Endothelial cell of umbilical vein (primary cell): Measurements from ENCODE around the gene B3GALNT1. TPM values are rescaled to one million over a fixed set of nuclear protein-coding genes. Genes with fewer than 3 reads are reported as not detected.
A peak's percentile ranks its signal among the peaks of the same experiment; 100 is the strongest.

Source experiments
- BruUV-seq: library from RNA; stranded (reverse); fragments of 400-500 nt; replicated peaks from 2 replicates; lab custom pipeline; 2021; lab: Mats Ljungman, UMichigan
- CTCF ChIA-PET: fragments of 300-600, 350-600 bp; sonication (Branson Sonifier 250); formaldehyde crosslinking; loops from one replicate; lab custom pipeline; 2021; ENCODE audit warnings: antibody characterized with exemption, inconsistent platforms; lab: Charles Lee
- POLR2A ChIA-PET: fragments of 300-600, 350-600 bp; sonication (Branson Sonifier 250); formaldehyde crosslinking; loops from one replicate; lab custom pipeline; 2021; ENCODE audit warnings: antibody characterized with exemption, inconsistent platforms; lab: Charles Lee
- DNase-seq: peaks from one replicate; pipeline ENCODE4 v3.0.0-alpha.2; 2011; ENCODE audit warnings: low read depth, low spot score
- FAIRE-seq: peaks from 2 replicates; lab custom pipeline; 2011; peaks lifted over from hg19 to GRCh38; lab: Jason Lieb, UNC
- H2AFZ ChIP-seq: 2 replicates; pipeline ENCODE4 v1.6.0; 2012; ENCODE audit warnings: low read depth, low read length, control low read depth, inconsistent platforms
- H3K27ac ChIP-seq: 2 replicates; pipeline ENCODE4 v1.5.1; 2011; ENCODE audit warnings: low read depth, mild to moderate bottlenecking, control low read depth, low read length, moderate library complexity; ENCODE audit not compliant: insufficient read depth
- H3K27me3 ChIP-seq, 2 experiments: 2 replicates each; pipeline versions ENCODE4 v1.6.0 to v1.6.1; 2011; ENCODE audit warnings: low read length in 2 of 2, mixed read lengths in 1 of 2; ENCODE audit not compliant: control insufficient read depth in 2 of 2, insufficient read depth in 2 of 2
- H3K36me3 ChIP-seq, 2 experiments: 2 replicates in 1 of 2; 3 replicates in 1 of 2; pipeline ENCODE4 v1.5.1; 2011; ENCODE audit warnings: low read length in 2 of 2, mild to moderate bottlenecking in 1 of 2, moderate library complexity in 1 of 2; ENCODE audit not compliant: control insufficient read depth in 2 of 2, insufficient read depth in 2 of 2; ENCODE audit errors: extremely low read depth in 1 of 2
- H3K4me1 ChIP-seq: 3 replicates; pipeline ENCODE4 v1.5.1; 2011; ENCODE audit warnings: mild to moderate bottlenecking, low read length; ENCODE audit not compliant: control insufficient read depth, insufficient read depth; ENCODE audit errors: extremely low read depth
- H3K4me2 ChIP-seq: 2 replicates; pipeline ENCODE4 v1.6.1; 2011; ENCODE audit warnings: low read length, control low read depth, mixed read lengths; ENCODE audit not compliant: insufficient read depth
- H3K4me3 ChIP-seq, 3 experiments: fragments of 200-600 bp in 1 of 3; sonication (generic), shearing (Covaris generic) in 1 of 3; replicated peaks in 1 of 3; 2 replicates each; pipeline ENCODE4 v1.5.1; 2011 to 2016; ENCODE audit warnings: control low read depth in 3 of 3, low read length in 3 of 3, mild to moderate bottlenecking in 2 of 3, inconsistent platforms in 1 of 3, low read depth in 1 of 3, moderate library complexity in 1 of 3; ENCODE audit not compliant: insufficient read depth in 1 of 3
- H3K79me2 ChIP-seq: 2 replicates; pipeline ENCODE4 v1.6.0; 2012; ENCODE audit warnings: low read length, inconsistent platforms; ENCODE audit not compliant: control insufficient read depth, insufficient read depth
- H3K9ac ChIP-seq: replicated peaks from 2 replicates; pipeline ENCODE3; 2011; ENCODE audit warnings: low read length, control low read depth; ENCODE audit not compliant: insufficient read depth; ENCODE audit errors: extremely low read depth
- H3K9me1 ChIP-seq: replicated peaks from 3 replicates; pipeline ENCODE4 v1.6.0; 2011; ENCODE audit warnings: mild to moderate bottlenecking, low read length; ENCODE audit not compliant: control insufficient read depth, insufficient read depth; ENCODE audit errors: extremely low read depth
- H3K9me3 ChIP-seq: replicated peaks from 2 replicates; pipeline ENCODE4 v1.5.1; 2012; ENCODE audit warnings: low read length, inconsistent platforms; ENCODE audit not compliant: control insufficient read depth, insufficient read depth
- H4K20me1 ChIP-seq: replicated peaks from 2 replicates; pipeline ENCODE3; 2011; ENCODE audit warnings: mild to moderate bottlenecking, low read length; ENCODE audit not compliant: control insufficient read depth, insufficient read depth; ENCODE audit errors: extremely low read depth
- EZH2 ChIP-seq: IDR thresholded peaks from 2 replicates; pipeline ENCODE4 v1.6.1; 2012; ENCODE audit warnings: borderline replicate concordance, low read depth, mild to moderate bottlenecking, moderate library complexity, low read length, inconsistent platforms; ENCODE audit not compliant: severe bottlenecking
- FOS ChIP-seq: IDR thresholded peaks from 2 replicates; pipeline ENCODE4 v1.6.1; 2011; ENCODE audit warnings: mild to moderate bottlenecking, low read length, moderate library complexity, borderline replicate concordance; ENCODE audit not compliant: insufficient read depth
- GATA2 ChIP-seq: IDR thresholded peaks from 2 replicates; pipeline ENCODE4 v1.7.0; 2011; ENCODE audit warnings: low read depth, mild to moderate bottlenecking, moderate library complexity, mixed read lengths, low read length; ENCODE audit not compliant: insufficient read length, insufficient read depth
- JUN ChIP-seq: IDR thresholded peaks from 2 replicates; pipeline ENCODE4 v1.6.1; 2011; ENCODE audit warnings: borderline replicate concordance, low read depth; ENCODE audit not compliant: insufficient read length, insufficient read depth
- MYC ChIP-seq: IDR thresholded peaks from one replicate; pipeline ENCODE4 v1.6.1; 2011; ENCODE audit warnings: mild to moderate bottlenecking, low read depth, low read length
- POLR2A ChIP-seq: IDR thresholded peaks from 2 replicates; pipeline ENCODE4 v1.6.1; 2012; ENCODE audit warnings: low read depth, mild to moderate bottlenecking, control low read depth, low read length
- POLR2AphosphoS5 ChIP-seq: IDR thresholded peaks from 2 replicates; pipeline ENCODE4 v1.6.1; 2012; ENCODE audit warnings: low read depth, mild to moderate bottlenecking, control low read depth, low read length, moderate library complexity; ENCODE audit not compliant: insufficient read depth
- dilution Hi-C: fragments of 300-500 bp; cut with MboI; formaldehyde crosslinking; loops from one replicate; pipeline ENCODE4 v1.15.0; 2019; ENCODE audit warnings: low sequenced_read_pairs; ENCODE audit not compliant: extremely low pct_ligation_motif_present
- intact Hi-C: fragments of 100-400 bp; cut with micrococcal nuclease; formaldehyde crosslinking; loops from one replicate; pipeline ENCODE4 v1.10.0; 2022
- polyA plus RNA-seq, 4 experiments: library from polyadenylated mRNA; depleted of rRNA in 3 of 4; stranded (reverse) in 3 of 4; unstranded in 1 of 4; fragments of >200 nt; gene quantifications; 2 replicates each; pipeline versions ENCODE4 v1.2.1 to v1.2.3, GENCODE V29; 2011 to 2012; ENCODE audit warnings: missing spikeins in 1 of 4
- total RNA-seq: library from RNA; stranded (reverse); gene quantifications from 2 replicates; pipeline ENCODE4 v1.2.3, GENCODE V29; 2021
- TF ChIP-seq, protein P1 (sequence below): IDR thresholded peaks from 2 replicates; pipeline ENCODE4 v1.6.1; 2011; ENCODE audit not compliant: insufficient read depth, insufficient read length
- TF ChIP-seq, protein P2 (sequence below), 2 donors: IDR thresholded peaks; 1 replicate in 1 of 2; 2 replicates in 1 of 2; pipeline ENCODE4 v1.5.1; 2011; ENCODE audit warnings: low read length in 2 of 2, mild to moderate bottlenecking in 2 of 2, moderate library complexity in 2 of 2, control low read depth in 1 of 2, inconsistent platforms in 1 of 2, low read depth in 1 of 2; ENCODE audit not compliant: insufficient read depth in 1 of 2; ENCODE audit errors: extremely low read depth in 1 of 2

B3GALNT1 gene
- total and polyA plus RNA-seq, 2 donors (not counting 3 experiments of a cell fraction or from before 2014, with no cell fraction given), result 19.4 to 29.4 TPM

DNA sequence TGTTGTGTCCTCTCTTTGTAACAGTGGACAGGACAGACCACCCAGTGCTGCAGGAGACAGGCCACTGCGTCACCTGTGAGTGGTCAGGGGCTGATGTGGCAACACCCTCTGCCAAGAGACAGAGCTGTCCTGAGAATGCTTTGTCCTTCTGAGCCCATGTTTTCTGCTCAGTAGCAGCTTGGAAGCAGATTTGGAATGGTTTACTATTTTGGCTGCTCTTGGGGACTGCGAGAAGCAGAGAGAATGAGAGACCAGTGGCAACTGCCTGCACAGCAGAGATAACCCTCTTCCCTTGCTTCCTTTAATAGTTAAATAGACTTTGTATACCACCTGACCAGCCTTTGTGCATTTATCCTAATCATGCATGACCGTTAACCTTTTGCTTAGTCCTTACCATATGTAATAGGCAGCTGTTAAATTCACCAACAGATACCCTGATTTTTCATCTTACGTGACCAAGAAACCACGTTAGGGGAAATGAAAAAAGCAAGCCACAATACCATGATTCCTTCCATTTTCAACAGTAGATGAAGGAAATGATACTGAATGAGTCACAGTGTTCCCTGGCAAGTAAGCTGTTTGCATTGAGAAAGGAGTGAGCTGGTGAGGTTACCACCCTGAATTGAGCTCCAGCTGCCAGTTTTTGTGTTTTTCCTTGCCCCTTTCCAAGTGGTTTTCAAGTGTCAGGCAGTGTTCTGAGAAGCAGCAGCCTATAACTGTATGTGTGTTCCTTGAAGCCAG lies 35.5 kb downstream of the B3GALNT1 start:
- Histone ChIP-seq H3K27me3 (no peaks in the 10 kb centered on the region), H3K4me2 (peak overlapping the region; percentile 40), H3K9ac (peak overlapping the region; percentile 48), H3K9me3 (no peaks in the 10 kb centered on the region), H3K4me3 (no peak overlapping the region), H3K4me1 (peaks cover 29% of the 10 kb centered on the region), H4K20me1 (no peaks in the 10 kb centered on the region), H2AFZ (peak overlapping the region; percentile 82), H3K27ac (peak overlapping the region; percentile 70), H3K79me2 (no peaks in the 10 kb centered on the region), H3K36me3 (no peaks in the 10 kb centered on the region), H3K9me1 (no peaks in the 10 kb centered on the region)
- dilution Hi-C loops, result no loop called here
- intact Hi-C loops, result loop anchor here (1.0 to 2.0 kb wide), 3 partner anchors 15 to 35 kb away; partner anchors contain the start of gene B3GALNT1
- POLR2A ChIA-PET, result interaction anchor here (0.5 to 2.0 kb wide), 6 partner anchors 13 to 660 kb away, joined by 3 to 11 read pairs (median 3); partner anchors contain the start of gene NMD3
- FAIRE-seq, result peak; percentile 100
- TF ChIP-seq, protein P1, sequence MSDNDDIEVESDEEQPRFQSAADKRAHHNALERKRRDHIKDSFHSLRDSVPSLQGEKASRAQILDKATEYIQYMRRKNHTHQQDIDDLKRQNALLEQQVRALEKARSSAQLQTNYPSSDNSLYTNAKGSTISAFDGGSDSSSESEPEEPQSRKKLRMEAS, result no peak
- TF ChIP-seq GATA2 (peak; percentile 92), FOS (peak; percentile 96), EZH2 (no peak), POLR2A (peak; percentile 43), JUN (peak; percentile 90), POLR2AphosphoS5 (peak; percentile 73), MYC (no peak)
- TF ChIP-seq, protein P2, sequence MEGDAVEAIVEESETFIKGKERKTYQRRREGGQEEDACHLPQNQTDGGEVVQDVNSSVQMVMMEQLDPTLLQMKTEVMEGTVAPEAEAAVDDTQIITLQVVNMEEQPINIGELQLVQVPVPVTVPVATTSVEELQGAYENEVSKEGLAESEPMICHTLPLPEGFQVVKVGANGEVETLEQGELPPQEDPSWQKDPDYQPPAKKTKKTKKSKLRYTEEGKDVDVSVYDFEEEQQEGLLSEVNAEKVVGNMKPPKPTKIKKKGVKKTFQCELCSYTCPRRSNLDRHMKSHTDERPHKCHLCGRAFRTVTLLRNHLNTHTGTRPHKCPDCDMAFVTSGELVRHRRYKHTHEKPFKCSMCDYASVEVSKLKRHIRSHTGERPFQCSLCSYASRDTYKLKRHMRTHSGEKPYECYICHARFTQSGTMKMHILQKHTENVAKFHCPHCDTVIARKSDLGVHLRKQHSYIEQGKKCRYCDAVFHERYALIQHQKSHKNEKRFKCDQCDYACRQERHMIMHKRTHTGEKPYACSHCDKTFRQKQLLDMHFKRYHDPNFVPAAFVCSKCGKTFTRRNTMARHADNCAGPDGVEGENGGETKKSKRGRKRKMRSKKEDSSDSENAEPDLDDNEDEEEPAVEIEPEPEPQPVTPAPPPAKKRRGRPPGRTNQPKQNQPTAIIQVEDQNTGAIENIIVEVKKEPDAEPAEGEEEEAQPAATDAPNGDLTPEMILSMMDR (IDR thresholded peaks at IDR 0.05; ENCODE audit: extremely low read depth in 1 of 2, insufficient read depth in 1 of 2, low read depth in 1 of 2, low read length in 2 of 2), result no peak
- no TSS peak for BruUV-seq
- CTCF ChIA-PET, result interaction anchor here (0.8 to 2.4 kb wide), 15 partner anchors 9 to 354 kb away, joined by 3 to 18 read pairs (median 4); partner anchors contain the start of genes B3GALNT1 and NMD3
- DNase-seq, result peak; percentile 98
